Muscle of arm (tissue), 14 donors: ENCODE results near the gene RAB3GAP1. TPM values are rescaled to one million over a fixed set of nuclear protein-coding genes. Genes with fewer than 3 reads are reported as not detected.
"Not testable (repeated sequence)": the region's sequence is repeated elsewhere in the genome, so short reads cannot be mapped to it uniquely, and the experiment has no call there.

Experiments
- DNase-seq: peaks from one replicate; pipeline ENCODE4 v3.0.0-alpha.2; 2013
- long read RNA-seq, 11 donors: transcript quantifications; one replicate each; lab custom pipeline, GENCODE V29; 2026
- polyA plus RNA-seq, 12 donors: library from polyadenylated mRNA; unstranded; fragments of 120-200 nt; gene quantifications; one replicate each; pipeline ENCODE4 v1.2.1, GENCODE V29; 2013; ENCODE audit not compliant: insufficient read length in 12 of 12

The RAB3GAP1 gene
- 10 to 100 TPM in 11 of 12 donors, not detected in 1; 26.2 to 44.1 (median 38.2) TPM for polyA plus RNA-seq
- long read RNA-seq, donor 1, full-length matches to known transcripts: 7 of 14 reads
- long read RNA-seq, donor 1, partial matches to known transcripts: 7 of 14 reads
- long read RNA-seq, donor 1, other reads (novel, unspliced or antisense): 0 of 14 reads
- long read RNA-seq, donor 2, full-length matches to known transcripts: 9 of 9 reads
- long read RNA-seq, donor 2, partial matches to known transcripts: 0 of 9 reads
- long read RNA-seq, donor 2, other reads (novel, unspliced or antisense): 0 of 9 reads
- long read RNA-seq, donor 3, full-length matches to known transcripts: 4 of 4 reads
- long read RNA-seq, donor 3, partial matches to known transcripts: 0 of 4 reads
- long read RNA-seq, donor 3, other reads (novel, unspliced or antisense): 0 of 4 reads
- long read RNA-seq, donor 4, full-length matches to known transcripts: 3 of 12 reads
- long read RNA-seq, donor 4, partial matches to known transcripts: 9 of 12 reads
- long read RNA-seq, donor 4, other reads (novel, unspliced or antisense): 0 of 12 reads
- long read RNA-seq, donor 5, full-length matches to known transcripts: 5 of 16 reads
- long read RNA-seq, donor 5, partial matches to known transcripts: 11 of 16 reads
- long read RNA-seq, donor 5, other reads (novel, unspliced or antisense): 0 of 16 reads
- long read RNA-seq, donor 6, full-length matches to known transcripts: 1 of 1 reads
- long read RNA-seq, donor 6, partial matches to known transcripts: 0 of 1 reads
- long read RNA-seq, donor 6, other reads (novel, unspliced or antisense): 0 of 1 reads
- long read RNA-seq, donor 7, full-length matches to known transcripts: 5 of 5 reads
- long read RNA-seq, donor 7, partial matches to known transcripts: 0 of 5 reads
- long read RNA-seq, donor 7, other reads (novel, unspliced or antisense): 0 of 5 reads
- long read RNA-seq, donor 8, full-length matches to known transcripts: 6 of 12 reads
- long read RNA-seq, donor 8, partial matches to known transcripts: 6 of 12 reads
- long read RNA-seq, donor 8, other reads (novel, unspliced or antisense): 0 of 12 reads
- long read RNA-seq, donor 9, full-length matches to known transcripts: 3 of 3 reads
- long read RNA-seq, donor 9, partial matches to known transcripts: 0 of 3 reads
- long read RNA-seq, donor 9, other reads (novel, unspliced or antisense): 0 of 3 reads
- long read RNA-seq, donor 10, full-length matches to known transcripts: 10 of 10 reads
- long read RNA-seq, donor 10, partial matches to known transcripts: 0 of 10 reads
- long read RNA-seq, donor 10, other reads (novel, unspliced or antisense): 0 of 10 reads
- long read RNA-seq, donor 11, full-length matches to known transcripts: 4 of 4 reads
- long read RNA-seq, donor 11, partial matches to known transcripts: 0 of 4 reads
- long read RNA-seq, donor 11, other reads (novel, unspliced or antisense): 0 of 4 reads

DNA sequence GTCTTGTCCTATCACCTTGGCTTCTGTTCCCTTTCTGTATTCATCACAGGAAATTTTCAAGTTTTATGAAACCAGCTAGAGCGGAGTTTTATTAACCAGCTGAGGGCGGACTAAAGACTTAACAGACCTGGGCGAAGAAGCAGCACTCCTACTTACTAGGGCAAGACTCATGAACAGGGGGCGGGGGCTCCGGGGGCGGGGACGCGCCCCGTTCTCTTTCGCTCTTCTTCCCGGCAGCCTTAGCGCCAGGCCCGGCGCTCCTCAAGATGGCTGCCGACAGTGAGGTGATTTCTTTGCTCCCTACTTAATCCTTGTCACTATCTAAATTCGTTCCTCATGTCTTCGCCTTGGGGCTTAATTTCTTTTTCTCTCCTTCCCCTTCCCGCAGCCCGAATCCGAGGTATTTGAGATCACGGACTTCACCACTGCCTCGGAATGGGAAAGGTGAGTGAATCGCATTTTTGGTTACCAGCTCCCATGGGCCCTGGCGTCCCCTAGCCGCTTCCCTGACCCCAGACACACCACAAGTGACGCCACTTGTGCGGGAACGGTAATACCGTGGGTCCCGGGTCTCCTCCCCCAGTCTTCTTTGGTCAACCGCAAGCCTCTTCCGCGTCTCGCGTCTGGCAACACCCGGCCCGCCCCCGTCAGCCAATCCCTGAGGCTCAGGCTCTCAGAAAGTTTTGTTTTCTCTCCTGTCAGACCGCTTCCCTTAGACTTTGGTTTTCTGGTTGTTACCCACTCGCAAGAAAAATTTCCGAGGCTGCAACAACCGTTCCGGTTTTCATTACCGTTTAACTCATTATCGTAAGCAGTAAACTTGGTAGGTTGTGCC lies at the start of gene RAB3GAP1:
Gene RAB3GAP1 (plus strand): TSS at position 251 of the 835 bp plus-strand sequence. CDS start 16 bp downstream, at position 267.
- DNase-seq: peak; percentile 84

DNA sequence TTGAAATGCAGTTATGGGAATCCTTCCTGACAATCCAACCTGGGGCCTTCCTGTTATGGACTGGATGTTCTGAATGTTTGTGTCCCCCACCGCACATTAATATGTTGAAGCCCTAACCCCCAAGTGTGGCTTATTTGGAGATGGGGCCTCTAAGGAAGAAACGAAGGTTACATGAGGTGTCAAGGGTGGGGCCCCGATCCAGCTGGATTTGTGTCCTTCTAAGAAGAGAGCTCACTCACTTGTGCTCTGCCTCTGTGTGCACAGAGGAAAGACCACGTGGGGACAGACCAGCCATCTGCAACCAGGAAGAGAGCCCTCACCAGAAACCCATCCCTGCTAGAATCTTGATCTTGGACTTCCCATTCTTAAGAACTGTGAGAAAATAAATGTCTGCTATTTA lies 49.3 kb upstream of the RAB3GAP1 start:
- no peak for DNase-seq

DNA sequence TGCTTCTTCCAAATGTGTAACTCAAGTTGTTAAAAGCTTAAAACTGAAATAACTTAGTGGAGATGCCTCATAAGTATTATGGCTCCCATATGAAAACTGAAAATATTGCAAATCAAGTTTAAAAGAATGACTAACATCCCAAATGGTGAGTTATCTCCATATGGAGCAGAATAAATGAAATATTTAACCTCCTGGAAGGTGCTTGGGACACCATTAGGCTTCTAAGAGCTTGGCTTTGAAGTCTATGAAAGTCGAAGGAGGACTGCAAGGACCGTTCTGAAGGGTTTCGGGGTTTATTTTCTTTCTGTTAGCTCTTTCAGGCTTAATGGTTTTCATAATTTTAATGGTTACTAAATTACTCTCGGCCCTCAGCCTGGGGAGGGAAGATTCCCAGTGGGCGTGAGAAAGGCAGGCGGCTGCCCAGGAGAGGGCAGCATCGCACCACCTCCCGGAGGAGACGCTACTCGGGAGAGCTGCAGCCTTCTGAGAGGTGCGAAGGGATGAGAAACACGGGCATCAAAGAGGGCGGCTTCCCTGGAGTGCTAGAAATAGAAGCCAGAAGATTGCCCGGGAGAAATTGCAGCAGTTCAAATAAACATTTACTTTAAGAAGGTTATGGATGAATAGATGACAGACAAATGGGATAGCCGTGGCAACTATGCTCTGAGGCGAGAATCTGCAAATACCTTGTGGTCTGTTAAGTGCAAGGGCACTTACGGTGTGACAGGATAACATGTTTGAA lies 47.9 kb upstream of the RAB3GAP1 start:
- DNase-seq: peak; percentile 41

DNA sequence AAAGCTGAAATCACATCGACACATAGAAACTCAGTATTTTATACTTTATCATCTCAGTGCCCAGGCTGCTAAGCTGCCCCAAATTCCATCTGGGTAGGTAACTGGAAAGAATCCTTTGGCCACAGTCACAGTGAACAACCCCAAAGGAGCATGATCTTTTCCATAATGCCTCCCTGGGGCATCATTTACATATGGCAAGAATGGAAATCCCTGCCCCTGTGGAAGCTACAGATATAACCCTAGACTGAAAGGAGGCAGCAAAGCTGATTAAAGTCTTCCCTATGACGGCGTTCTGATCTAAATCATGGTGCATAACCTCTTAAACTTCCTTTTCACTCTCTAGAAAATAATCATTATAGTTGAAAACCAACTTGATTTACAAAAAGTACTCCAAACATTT lies 46.3 kb upstream of the RAB3GAP1 start:
- DNase-seq: no peak

DNA sequence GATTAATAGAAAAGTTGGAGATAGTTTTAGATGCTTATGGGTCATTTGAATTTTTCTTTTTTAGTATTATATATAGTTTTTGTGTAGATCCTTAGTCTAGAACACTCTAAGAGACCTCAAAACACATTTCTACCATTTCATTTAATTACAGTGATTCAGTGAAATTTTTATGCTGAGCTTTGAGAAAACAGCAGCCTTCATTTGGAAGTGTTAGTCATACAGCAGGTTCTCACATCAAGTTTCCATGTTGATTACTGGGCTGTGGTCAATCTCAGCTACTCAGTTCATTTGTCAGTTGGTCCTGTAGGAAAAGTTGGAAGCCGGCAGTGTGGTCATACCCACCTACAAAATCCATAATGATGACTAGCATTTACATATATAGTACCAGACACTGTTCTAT lies 42.8 kb upstream of the RAB3GAP1 start:
- no peak for DNase-seq

DNA sequence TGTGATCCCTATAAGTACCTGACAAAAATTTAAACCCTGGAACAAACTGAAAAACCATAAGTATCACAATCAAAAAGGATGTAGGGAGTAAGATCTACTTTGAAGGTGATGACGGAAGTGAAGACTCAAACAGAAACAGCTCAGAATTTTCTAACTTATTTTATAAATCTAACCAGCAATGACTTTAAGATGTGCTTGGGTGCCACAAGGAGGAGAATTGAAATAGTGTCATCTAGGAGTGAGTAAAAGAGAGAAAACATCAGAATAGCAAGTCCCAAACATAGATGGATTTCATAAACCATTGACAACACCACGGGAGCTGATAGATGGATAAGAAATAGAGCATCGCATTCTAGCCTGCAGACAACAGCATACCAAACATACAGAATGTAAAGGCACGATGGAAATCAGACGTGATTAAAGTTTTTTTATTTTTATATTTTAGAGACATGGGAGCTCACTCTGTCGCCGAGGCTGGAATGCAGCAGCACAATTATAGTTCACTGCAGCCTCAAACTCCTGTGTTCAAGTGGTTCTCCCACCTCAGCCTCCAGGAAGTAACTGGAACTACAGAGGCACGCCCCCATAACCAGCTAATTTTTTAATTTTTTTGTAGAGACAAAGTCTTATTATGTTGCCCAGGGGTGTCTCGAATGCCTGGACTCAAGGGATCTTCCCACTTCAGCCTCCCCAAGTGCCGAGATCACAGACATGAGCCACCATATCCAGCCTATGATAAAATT lies 41.7 kb upstream of the RAB3GAP1 start:
- DNase-seq: no peak

DNA sequence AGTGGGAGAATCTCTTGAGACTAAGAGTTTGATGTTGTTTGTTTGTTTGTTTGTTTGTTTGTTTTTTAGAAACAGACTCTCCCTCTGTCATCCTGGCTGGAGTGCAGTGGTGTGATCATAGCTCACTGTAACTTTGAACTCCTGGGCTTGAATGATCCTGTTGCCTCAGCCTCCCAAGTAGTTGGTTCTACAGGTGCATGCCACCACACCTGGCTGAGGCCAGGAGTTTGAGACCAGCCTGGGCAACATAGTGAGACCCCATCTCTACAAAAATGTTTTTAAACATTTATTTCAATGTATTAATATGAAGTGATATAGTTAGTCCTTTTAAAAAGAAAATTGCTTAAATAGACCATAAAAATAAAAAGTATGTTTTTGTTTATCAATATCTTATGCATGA lies 40.5 kb upstream of the RAB3GAP1 start:
- DNase-seq: no peak

DNA sequence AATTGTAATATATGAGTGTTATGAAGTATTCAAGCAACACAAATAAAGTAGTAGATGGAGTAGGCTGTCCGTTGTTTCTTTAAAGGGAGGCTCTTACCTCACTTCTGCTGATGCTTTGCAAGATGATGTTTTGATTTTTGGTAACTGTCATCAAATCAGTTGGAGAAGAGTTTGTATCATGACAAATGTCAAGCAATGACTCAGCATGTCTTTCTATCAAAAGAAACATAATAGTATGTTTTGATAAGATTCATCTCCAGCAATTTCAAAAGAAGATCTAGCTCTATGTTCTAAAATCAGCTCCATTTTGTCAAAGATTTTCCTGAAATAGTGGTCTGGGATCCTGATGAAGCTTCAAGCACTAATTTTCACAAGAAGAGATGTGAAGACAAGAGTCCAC lies 30.5 kb upstream of the RAB3GAP1 start:
- DNase-seq: no peak

DNA sequence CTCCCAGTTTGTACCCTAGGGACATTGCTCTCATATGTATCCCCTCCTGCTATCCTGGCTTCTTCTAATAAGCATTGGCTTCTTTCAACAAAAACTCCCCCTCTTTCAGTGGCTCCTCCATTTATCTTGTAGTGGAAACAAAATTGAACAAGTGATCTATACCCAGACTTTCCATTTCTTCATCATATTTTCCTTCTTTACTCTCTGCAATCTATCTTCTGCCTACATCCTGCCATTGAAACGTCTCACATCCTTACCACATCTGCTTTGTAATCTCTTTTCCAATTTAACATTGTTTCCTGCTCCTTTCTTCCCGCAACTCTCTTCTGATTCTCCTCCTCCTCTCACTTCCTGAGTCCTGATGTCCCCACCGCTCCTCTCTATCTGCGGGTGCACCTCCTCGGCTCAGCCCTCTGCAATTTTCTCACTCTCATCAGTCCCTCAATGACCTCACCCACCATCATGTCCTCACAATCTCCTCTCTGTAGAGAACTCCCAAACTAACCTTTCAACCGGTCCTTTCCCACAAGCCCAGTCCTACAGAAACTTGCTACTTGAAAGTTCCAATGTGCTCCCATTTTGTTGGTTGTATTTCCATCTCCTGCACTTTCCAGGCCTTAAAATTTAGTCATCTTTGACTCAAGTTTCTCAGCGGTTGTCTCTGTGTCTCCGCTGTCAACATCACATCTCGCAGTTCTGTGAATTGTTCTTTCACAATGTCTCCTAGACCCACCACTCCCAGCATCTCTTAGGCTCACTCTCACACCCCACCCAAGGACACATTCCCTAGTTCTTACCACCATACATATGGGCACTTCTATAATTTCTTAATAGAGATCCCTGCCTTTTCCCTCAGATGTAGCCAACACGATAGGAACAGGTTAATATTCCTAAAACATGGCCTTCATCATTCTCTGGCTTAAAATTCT lies 28.9 kb upstream of the RAB3GAP1 start:
- DNase-seq: no peak

DNA sequence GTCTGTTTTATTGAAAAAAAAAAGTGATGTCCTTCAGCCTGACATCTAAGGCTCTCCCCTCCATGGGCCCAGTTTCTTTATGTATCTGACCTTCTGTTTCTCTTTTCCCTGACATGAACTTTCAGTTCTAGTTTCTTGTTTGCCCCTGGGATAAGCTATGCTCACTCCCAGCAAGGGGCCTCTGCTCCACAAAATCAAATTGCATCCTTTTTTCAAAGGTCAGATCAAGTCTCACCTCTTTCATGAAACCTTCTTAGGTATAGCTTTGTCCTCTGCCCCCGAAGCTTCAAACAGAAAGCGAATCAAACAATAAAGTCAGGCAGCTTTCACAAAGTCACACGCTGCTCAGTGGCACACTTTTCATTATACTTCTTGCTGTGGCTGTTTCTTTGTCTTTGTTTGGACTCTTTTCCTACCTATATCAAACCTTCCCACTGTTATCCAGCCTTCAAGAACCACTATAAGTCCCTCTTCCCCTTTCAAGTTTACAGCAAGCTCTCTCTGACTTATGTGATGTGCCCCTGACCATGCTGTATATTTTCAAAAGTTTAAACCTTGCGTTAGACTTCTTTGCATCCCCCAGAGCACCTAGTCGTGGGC lies 28.1 kb upstream of the RAB3GAP1 start:
- DNase-seq: no peak

DNA sequence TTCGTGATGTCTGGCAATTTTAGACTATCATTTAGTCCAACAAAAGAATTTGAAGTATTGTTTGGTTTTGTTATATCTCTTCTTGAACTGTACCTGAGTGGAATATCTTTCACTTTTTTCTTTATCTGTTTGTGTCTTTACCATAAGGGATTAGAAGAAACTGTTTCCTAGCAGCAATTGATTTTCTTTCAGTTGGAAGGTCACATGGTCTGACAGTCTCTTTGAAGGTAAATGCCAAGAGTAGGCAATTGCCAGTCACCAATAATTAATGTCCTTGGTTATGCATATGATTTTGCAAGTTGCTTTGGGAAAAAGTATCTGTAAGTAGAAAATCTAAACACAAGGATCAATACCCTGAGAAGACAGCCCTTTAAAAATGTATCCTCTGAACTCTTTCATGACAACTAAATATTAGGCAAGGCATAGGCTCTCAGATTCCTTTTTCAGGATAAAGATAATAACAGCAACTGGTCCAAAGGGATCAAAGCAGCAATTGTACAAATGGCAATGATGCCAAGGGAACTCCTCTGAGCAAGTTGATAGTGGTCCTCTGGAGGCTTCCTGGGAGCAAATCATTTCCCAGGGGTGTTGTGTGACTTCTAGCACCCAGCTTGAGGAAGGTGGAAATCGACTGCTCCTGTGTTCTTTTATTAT lies 22.5 kb upstream of the RAB3GAP1 start:
- no peak for DNase-seq

DNA sequence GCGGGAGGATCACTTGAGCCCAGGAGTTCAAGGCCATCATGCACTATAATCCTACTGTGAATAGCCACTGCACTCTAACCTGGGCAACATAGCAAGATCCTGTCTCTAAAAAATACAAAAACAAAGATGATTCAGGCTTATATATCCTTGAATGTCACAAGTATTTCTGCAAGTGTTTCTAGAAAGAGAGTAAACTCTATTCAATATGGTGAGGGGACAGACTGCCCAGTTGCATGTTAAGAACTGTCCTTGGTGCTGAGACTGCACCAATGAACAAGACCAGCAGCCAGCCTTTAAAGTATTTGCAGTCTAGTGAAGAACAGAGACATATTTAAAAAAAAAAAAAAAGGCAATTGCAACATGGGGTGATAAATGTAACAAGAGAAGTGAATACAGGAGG lies 21.3 kb upstream of the RAB3GAP1 start:
- DNase-seq: peak; percentile 34

DNA sequence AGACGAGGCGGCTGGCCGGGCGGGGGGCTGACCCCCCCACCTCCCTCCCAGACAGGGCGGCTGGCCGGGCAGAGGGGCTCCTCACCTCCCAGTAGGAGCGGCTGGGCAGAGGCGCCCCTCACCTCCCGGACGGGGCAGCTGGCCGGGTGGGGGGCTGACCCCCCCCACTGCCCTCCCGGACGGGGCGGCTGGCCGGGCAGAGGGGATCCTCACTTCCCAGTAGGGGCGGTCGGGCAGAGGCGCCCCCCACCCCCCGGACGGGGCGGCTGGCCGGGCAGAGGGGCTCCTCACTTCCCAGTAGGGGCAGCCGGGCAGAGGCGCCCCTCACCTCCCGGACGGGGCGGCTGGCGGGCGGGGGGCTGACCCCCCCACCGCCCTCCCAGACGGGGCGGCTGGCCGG lies 18.9 kb upstream of the RAB3GAP1 start:
- not testable (repeated sequence) for DNase-seq

DNA sequence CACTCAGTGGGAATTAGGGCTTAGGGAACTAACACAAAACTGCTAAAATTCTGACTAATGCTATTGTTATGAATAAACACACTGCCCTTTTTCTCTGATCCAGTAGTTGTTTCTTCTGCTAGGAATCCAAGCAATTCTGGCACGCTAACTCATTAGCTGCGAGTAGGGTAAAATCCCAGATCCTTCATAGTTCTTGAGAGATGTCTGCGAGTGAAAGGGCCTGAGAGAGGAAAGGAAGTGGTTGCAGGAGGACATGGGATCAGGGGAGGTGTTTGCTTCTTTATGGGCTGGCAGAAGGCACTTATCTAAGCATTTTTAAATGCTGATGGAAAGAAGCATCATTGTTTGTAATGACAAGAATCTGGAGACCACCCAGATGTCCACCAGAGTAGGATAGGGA lies 14.3 kb upstream of the RAB3GAP1 start:
- no peak for DNase-seq

DNA sequence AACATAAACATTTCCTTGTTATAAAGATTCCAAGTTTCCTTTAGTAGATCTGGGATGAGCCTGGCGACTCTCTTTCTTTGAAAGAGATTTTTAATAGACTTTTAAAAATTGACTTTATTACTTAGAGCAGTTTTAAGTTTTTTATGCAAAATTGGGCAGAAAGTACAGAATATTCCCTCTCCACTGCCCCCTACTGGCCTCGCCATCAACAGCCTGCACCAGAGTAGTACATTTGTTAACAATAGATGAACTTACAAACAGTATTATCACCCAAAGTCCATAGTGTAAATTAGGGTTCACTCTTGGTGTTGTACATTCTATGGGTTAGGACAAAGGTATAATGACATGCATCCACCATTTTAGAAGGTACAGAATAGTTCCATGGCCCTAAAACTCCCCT lies 8.7 kb upstream of the RAB3GAP1 start:
- DNase-seq: no peak

DNA sequence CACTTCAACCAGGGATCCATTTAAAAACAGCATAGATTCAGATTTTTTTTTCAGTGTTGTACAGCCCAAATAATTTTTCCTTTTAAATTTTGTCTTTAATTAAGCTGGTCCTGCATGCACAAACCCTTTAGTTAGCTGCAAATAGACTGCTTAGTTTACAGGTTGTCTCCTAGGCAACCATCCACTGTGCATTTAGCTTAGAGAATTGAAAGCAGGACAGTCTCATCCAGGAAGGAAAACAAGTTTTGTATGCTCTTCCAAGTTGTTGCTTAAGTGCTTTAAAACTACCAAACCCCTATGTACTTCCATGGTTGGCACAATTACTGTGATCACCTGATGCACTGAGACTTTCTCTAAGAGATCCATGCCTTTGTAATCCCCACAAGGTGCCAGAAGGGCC lies 4.8 kb upstream of the RAB3GAP1 start, which contains the start of gene MAP3K19:
Gene MAP3K19 (minus strand): TSS at position 148 of the 400 bp plus-strand sequence. CDS start 22,800 bp downstream, outside the sequence.
- DNase-seq: no peak

DNA sequence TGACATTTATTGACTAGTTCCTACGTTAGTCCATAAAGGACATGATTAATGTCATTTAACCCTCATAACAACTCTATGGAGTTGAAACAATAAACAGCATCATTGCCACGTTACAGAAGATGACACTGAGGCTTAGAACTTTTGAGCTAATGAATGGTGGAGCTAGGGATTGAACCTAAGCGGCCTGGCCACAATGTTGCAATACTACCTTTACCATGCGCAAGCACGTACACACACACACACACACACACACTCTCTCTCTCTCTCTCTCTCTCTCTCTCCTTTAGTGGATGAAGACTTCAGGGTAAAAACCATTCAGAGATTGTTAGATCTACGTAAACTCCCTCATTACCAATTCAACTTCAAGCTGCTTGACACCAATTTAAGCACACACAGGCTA lies 4.0 kb upstream of the RAB3GAP1 start:
- no peak for DNase-seq
